ENCODE measurements around the gene FFAR1.

Gene FFAR1

GRCh38 chr19:35360880-35361420 lies 13.2 kb downstream of the FFAR1 start:
- no peak for DNase-seq
- Histone ChIP-seq H3K4me2 (ENCODE audit: low read depth, low read length) (no peak overlapping the region), H3K4me1 (ENCODE audit: low read length) (no peaks in the 10 kb centered on the region)

GRCh38 chr19:35362261-35363000 lies 14.7 kb downstream of the FFAR1 start:
- H3K27me3 ChIP-seq (replicated peaks; ENCODE audit: insufficient read depth, low read length) = peaks cover 64% of the 10 kb centered on the region
- no peaks in the 10 kb centered on the region for H3K9me2 ChIP-seq (replicated peaks; ENCODE audit: insufficient read depth, low read length)
- no peak overlapping the region for H2AFZ ChIP-seq (ENCODE audit: low read length)
- TF ChIP-seq CTCF (IDR thresholded peaks at IDR 0.05; ENCODE audit: low read length) (no peak), EZH2phosphoT487 (IDR thresholded peaks at IDR 0.05; ENCODE audit: low read length) (no peak), EZH2 (optimal IDR thresholded peaks at IDR 0.05; ENCODE audit: low read depth, low read length) (no peak)
- no peaks in the 10 kb centered on the region for H3K4me1 ChIP-seq (ENCODE audit: low read length)
- H3F3A ChIP-seq (ENCODE audit: insufficient read depth, low read length) = no peaks in the 10 kb centered on the region
- H4K20me1 ChIP-seq (ENCODE audit: insufficient read depth, low read length) = no peaks in the 10 kb centered on the region
- H3K9ac ChIP-seq (ENCODE audit: low read length) = no peak overlapping the region
- no peak overlapping the region for H3K4me2 ChIP-seq (ENCODE audit: low read depth, low read length)
- DNase-seq = no peak
- H3K36me3 ChIP-seq (replicated peaks; ENCODE audit: insufficient read depth, low read length) = no peaks in the 10 kb centered on the region
- H3K27ac ChIP-seq (ENCODE audit: low read length) = no peak overlapping the region
- no peaks in the 10 kb centered on the region for H3K9me3 ChIP-seq (replicated peaks; ENCODE audit: insufficient read depth, low read length)
- H3K4me3 ChIP-seq (ENCODE audit: low read length) = no peak overlapping the region
- H3K79me2 ChIP-seq (ENCODE audit: low read length) = no peaks in the 10 kb centered on the region

More at GRCh38 chr19:35360880-35361420, 13.2 kb downstream of the FFAR1 start:
- Histone ChIP-seq H3K4me3 (ENCODE audit: low read length) (no peak overlapping the region), H4K20me1 (ENCODE audit: insufficient read depth, low read length) (no peaks in the 10 kb centered on the region), H2AFZ (ENCODE audit: low read length) (no peak overlapping the region), H3K27ac (ENCODE audit: low read length) (no peak overlapping the region), H3K27me3 (replicated peaks; ENCODE audit: insufficient read depth, low read length) (peaks cover 54% of the 10 kb centered on the region), H3K36me3 (replicated peaks; ENCODE audit: insufficient read depth, low read length) (no peaks in the 10 kb centered on the region), H3K9me3 (replicated peaks; ENCODE audit: insufficient read depth, low read length) (no peaks in the 10 kb centered on the region), H3K9me2 (replicated peaks; ENCODE audit: insufficient read depth, low read length) (no peaks in the 10 kb centered on the region), H3K79me2 (ENCODE audit: low read length) (no peaks in the 10 kb centered on the region), H3F3A (ENCODE audit: insufficient read depth, low read length) (no peaks in the 10 kb centered on the region), H3K9ac (ENCODE audit: low read length) (no peak overlapping the region)
- no peak for TF ChIP-seq EZH2 (optimal IDR thresholded peaks at IDR 0.05; ENCODE audit: low read depth, low read length)
- TF ChIP-seq EZH2phosphoT487 (IDR thresholded peaks at IDR 0.05; ENCODE audit: low read length) = no peak

- Histone ChIP-seq H4K20me1 (ENCODE audit: insufficient read depth, low read length) (no peaks in the 10 kb centered on the region), H3K27ac (ENCODE audit: low read length) (no peak overlapping the region), H3K9me2 (replicated peaks; ENCODE audit: insufficient read depth, low read length) (no peaks in the 10 kb centered on the region), H3K9ac (ENCODE audit: low read length) (no peak overlapping the region), H3K4me1 (ENCODE audit: low read length) (no peaks in the 10 kb centered on the region), H3K4me3 (ENCODE audit: low read length) (no peak overlapping the region), H3K79me2 (ENCODE audit: low read length) (no peaks in the 10 kb centered on the region), H2AFZ (ENCODE audit: low read length) (no peak overlapping the region), H3K27me3 (replicated peaks; ENCODE audit: insufficient read depth, low read length) (peaks cover 66% of the 10 kb centered on the region), H3K36me3 (replicated peaks; ENCODE audit: insufficient read depth, low read length) (no peaks in the 10 kb centered on the region), H3K9me3 (replicated peaks; ENCODE audit: insufficient read depth, low read length) (no peaks in the 10 kb centered on the region), H3K4me2 (ENCODE audit: low read depth, low read length) (no peak overlapping the region), H3F3A (ENCODE audit: insufficient read depth, low read length) (no peaks in the 10 kb centered on the region)
- TF ChIP-seq EZH2phosphoT487 (IDR thresholded peaks at IDR 0.05; ENCODE audit: low read length) (no peak), EZH2 (optimal IDR thresholded peaks at IDR 0.05; ENCODE audit: low read depth, low read length) (no peak), CTCF (IDR thresholded peaks at IDR 0.05; ENCODE audit: low read length) (no peak)
- DNase-seq = no peak
Observed at GRCh38 chr19:35363001-35363590, 15.4 kb downstream of the FFAR1 start.
